Dedifferentiated amniotic fluid mesenchymal stem cell (primary cell): ENCODE results near the gene RPAP3.
A peak's percentile ranks its signal among the peaks of the same experiment; 100 is the strongest.

Experiments used
- DNase-seq: peaks from one replicate; pipeline ENCODE4 v3.0.0-alpha.2; 2016; ENCODE audit errors: extremely low spot score

RPAP3 gene

GRCh38 chr12:47718531-47718930 is 12.7 kb upstream of the RPAP3 start:
- DNase-seq = no peak

GRCh38 chr12:47717443-47718193 is 11.8 kb upstream of the RPAP3 start:
- peak; percentile 89 for DNase-seq

- DNase-seq = no peak
Observed at GRCh38 chr12:47717046-47717442, 11.2 kb upstream of the RPAP3 start.

- no peak for DNase-seq
Observed at GRCh38 chr12:47715877-47716548, 10.2 kb upstream of the RPAP3 start.

- DNase-seq = peak; percentile 70
Observed at GRCh38 chr12:47715393-47715876, 9.6 kb upstream of the RPAP3 start.

- no peak for DNase-seq
Observed at GRCh38 chr12:47714826-47715386, 9.1 kb upstream of the RPAP3 start.

GRCh38 chr12:47712171-47712570 is 6.3 kb upstream of the RPAP3 start:
- no peak for DNase-seq

GRCh38 chr12:47711448-47711847 is 5.6 kb upstream of the RPAP3 start:
- no peak for DNase-seq

- no peak for DNase-seq
Observed at GRCh38 chr12:47710278-47710677, 4.4 kb upstream of the RPAP3 start.

- no peak for DNase-seq
Observed at GRCh38 chr12:47709671-47710070, 3.8 kb upstream of the RPAP3 start.

- no peak for DNase-seq
Observed at GRCh38 chr12:47709237-47709636, 3.4 kb upstream of the RPAP3 start.

GRCh38 chr12:47707905-47708543 is 2.2 kb upstream of the RPAP3 start:
- no peak for DNase-seq

GRCh38 chr12:47707355-47707754 is 1.5 kb upstream of the RPAP3 start:
- DNase-seq = no peak

GRCh38 chr12:47705229-47705565 is 633 bp downstream of the RPAP3 start:
- DNase-seq = no peak

GRCh38 chr12:47704719-47705118 is 1.1 kb downstream of the RPAP3 start:
- no peak for DNase-seq

- no peak for DNase-seq
Observed at GRCh38 chr12:47700263-47700662, 5.6 kb downstream of the RPAP3 start.

GRCh38 chr12:47698631-47699030 is 7.2 kb downstream of the RPAP3 start:
- no peak for DNase-seq

GRCh38 chr12:47698055-47698454 is 7.8 kb downstream of the RPAP3 start:
- DNase-seq = no peak

- DNase-seq = no peak
Observed at GRCh38 chr12:47689215-47689614, 16.6 kb downstream of the RPAP3 start.

- no peak for DNase-seq
Observed at GRCh38 chr12:47687636-47688035, 18.2 kb downstream of the RPAP3 start.

GRCh38 chr12:47686645-47687240 is 19.1 kb downstream of the RPAP3 start:
- peak; percentile 50 for DNase-seq

GRCh38 chr12:47679785-47680184 is 26.0 kb downstream of the RPAP3 start:
- no peak for DNase-seq
